HG03520 (cell line): ENCODE results near the gene PMF1.
"Not testable (repeated sequence)": the region's sequence is repeated elsewhere in the genome, so short reads cannot be mapped to it uniquely, and the experiment has no call there.

ENCODE experiments used
- ATAC-seq: cut with Tn5 transposase; IDR thresholded peaks from one replicate; pipeline ENCODE4 v1.9.1; 2021; ENCODE audit warnings: mild to moderate bottlenecking, moderate library complexity; ENCODE audit not compliant: unreplicated experiment

The PMF1 gene

GRCh38 chr1:156212833-156213643 is at the start of gene PMF1:
PMF1 (plus strand) TSS chr1:156213007; CDS start chr1:156213016, 9 bp downstream.
- peak; percentile 83 for ATAC-seq

GRCh38 chr1:156163712-156164111 is 49.1 kb upstream of the PMF1 start:
- no peak for ATAC-seq

- ATAC-seq, result no peak
Measured at GRCh38 chr1:156164125-156164831, 48.5 kb upstream of the PMF1 start.

- ATAC-seq, result no peak
Measured at GRCh38 chr1:156165083-156165482, 47.7 kb upstream of the PMF1 start.

DNA sequence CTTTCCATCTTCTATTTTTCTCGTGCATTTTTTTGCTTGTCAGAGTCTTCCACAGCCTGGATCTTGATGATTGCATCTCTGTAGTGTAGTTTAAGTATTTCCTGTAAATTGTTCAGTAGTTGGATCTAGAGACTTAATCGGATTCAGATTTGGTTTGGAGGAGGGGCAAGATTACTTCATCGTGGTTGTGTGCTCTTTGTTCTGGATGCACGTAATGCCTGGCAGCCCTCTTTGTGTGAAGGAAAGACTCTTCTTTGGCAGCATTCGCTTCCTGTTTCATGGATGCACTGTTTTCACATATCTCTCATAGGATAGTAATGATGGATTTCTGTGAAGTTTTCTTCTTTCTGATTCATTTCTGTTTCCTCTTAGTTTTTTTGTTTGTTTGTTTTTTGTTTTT is 45.3 kb upstream of the PMF1 start:
- ATAC-seq, result no peak

DNA sequence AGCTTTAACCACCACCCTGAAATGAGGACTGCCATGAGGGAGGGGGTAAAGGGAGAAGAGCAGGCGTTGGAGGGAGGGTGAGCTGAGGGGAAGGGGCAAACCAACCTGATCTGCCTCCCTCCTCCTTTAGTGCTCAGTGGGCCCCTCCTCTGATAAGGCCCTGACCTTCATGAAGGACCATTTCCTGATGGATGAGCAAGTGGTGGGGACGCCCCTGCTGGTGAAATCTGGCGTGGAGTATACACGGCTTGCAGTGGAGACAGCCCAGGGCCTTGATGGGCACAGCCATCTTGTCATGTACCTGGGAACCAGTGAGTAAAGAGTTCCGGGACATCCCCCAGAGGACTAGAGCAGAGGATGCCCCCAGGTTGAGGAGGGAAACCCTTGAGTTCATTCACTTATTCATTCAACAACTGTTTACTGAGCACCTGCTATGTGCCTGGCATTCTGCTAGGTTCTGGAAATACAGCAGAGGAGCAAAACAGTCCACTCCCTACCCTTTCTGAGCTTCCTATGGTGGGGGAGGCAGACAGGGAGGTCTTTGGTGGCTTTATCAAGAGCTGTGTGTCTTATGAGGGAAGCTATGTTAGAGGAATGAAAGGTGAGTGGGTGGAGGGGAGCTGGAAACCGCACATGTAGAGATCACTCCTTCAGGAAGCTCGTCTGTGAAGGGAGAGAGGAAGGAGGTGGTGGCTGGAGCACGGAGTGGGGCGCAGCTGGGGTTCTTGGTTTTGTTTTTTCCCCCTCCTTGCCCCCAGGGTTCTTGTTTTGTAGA is 39.9 kb upstream of the PMF1 start:
- ATAC-seq, result no peak

GRCh38 chr1:156176610-156177210 is 36.1 kb upstream of the PMF1 start:
- no peak for ATAC-seq

- no peak for ATAC-seq
Measured at GRCh38 chr1:156177919-156178654, 34.7 kb upstream of the PMF1 start.

DNA sequence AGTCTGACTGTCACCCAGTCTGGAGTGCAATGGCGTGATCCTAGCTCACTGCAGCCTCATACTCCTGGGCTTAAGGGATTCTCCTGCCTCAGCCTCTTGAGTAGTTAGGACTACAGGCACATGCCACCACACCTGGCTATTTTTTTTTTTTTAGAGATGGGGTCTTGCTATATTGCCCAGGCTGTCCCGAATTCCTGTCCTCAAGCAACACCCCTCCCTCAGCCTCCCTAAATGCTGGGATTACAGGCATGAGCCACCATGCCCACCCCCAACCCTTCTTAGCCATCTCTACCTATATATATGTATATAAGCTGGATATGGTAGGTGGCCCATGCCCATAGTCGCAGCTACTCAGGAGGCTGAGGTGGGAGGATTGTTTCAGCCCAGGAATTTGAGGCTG is 32.3 kb upstream of the PMF1 start:
- no peak for ATAC-seq

DNA sequence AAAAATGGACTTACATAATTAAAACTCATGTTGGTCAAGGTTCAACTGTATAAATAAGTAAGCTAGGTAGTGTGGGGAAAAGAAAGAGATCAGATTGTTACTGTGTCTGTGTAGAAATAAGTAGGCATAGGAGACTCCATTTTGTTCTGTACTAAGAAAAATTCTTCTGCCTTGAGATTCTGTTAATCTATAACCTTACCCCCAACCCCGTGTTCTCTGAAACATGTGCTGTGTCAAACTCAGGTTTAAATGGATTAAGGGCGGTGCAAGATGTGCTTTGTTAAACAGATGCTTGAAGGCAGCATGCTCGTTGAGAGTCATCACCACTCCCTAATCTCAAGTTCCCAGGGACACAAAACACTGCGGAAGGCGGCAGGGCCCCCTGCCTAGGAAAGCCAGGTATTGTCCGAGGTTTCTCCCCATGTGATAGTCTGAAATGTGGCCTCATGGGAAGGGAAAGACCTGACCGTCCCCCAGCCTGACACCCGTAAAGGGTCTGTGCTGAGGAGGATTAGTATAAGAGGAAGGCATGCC is 31.3 kb upstream of the PMF1 start:
- not testable (repeated sequence) for ATAC-seq

GRCh38 chr1:156182010-156182779 is 30.6 kb upstream of the PMF1 start:
- not testable (repeated sequence) for ATAC-seq

GRCh38 chr1:156186347-156187177 is 26.2 kb upstream of the PMF1 start:
- not testable (repeated sequence) for ATAC-seq

DNA sequence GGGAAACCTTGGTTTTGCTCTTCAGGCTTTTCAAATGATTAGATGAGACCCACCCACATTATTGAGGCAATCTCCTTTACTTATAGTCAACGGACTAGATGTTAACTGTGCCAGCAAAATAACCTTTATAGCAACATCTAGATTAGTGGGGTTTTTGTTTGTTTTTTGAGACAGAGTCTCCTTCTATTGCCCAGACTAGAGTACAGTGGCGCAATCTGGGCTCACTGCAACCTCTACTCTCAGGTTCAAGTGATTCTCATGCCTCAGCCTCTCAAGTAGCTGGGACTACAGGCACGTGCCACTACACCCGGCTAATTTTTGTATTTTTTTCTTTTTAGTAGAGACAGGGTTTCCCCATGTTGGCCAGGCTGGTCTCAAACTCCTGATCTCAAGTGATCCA is 22.5 kb upstream of the PMF1 start:
- not testable (repeated sequence) for ATAC-seq

- no peak for ATAC-seq
Measured at GRCh38 chr1:156191292-156191964, 21.4 kb upstream of the PMF1 start.

DNA sequence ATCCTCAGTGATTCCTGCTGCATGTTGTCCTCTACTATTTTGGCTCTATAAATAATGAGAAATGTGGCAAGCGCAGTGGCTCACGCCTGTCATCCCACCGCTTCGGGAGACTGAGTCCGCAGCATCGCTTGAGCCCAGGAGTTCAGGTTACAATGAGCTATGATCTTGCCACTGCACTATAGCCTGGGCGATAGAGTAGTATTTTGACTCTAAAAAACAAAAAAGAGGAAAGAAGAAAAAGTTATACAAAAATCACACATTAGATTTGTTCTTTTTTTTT is 19.7 kb upstream of the PMF1 start:
- ATAC-seq, result no peak

DNA sequence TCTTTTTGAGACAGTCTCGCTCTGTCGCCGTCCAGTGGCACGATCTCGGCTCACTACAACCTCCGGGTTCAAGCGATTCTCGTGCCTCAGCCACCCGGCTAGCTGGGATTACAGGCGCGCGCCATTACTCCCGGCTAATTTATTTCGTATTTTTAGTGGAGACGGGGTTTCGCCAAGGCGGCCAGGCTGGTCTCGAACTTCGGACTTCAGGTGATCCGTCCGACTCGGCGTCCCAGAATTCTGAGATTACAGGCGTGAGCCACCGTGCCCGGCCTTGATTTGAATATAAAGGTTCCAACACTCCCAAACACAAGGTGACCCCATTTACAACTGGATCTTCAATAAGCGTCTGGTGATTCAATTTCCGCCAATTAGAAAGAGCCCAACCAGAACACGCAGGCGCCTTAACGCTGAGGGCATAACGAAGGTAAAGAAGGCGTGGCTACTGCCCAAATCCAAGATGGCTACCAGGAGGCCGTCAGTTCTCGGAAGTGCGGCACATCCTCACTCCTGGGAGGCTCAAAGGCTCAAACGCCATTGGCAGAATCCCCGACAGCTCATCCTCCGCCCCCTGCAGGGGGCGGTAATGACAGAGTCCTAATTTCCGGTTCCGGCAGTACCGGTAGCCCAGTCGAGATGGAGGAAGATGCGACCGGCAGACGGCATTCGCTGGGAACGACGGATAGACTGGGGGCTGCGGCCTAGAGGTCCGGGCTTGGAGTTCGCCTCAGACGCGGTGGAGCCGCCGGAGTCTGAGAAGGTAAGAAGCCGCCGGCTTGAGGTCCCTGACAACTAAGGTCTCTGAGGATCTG is 19.1 kb upstream of the PMF1 start, which contains the start of gene SLC25A44:
Gene SLC25A44, plus strand, starts transcription at position 617 of the 812 bp plus-strand sequence. CDS start 5,744 bp downstream, outside the sequence.
- peak; percentile 90 for ATAC-seq

DNA sequence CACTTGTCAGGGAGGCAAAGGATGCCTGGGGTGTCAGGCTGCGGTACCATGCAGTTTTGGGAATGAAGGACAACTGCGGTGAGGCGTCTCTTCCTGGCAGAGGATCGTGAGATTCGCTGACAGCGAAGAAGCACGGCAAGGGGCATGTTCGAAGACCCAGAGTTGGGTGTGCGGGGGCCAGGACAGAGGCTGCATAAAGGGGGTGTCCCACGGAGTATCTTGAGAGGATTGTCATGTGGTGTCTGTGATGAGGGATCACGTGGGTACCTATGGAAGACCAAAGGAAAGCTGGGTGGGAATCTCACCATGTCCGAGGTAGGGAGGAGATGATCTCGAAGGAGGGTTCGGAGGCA is 18.5 kb upstream of the PMF1 start:
- peak; percentile 4 for ATAC-seq
